Mesothelial cell of epicardium (in vitro differentiated cells): ENCODE results near the gene CDH23. TPM values are rescaled to one million over a fixed set of nuclear protein-coding genes. Genes with fewer than 3 reads are reported as not detected.

ENCODE experiments used
- DNase-seq, 2 experiments: peaks; one replicate each; pipeline ENCODE4 v3.0.0; 2021; ENCODE audit warnings: low spot score in 2 of 2; ENCODE audit not compliant: unreplicated experiment in 2 of 2
- H3K27ac Mint-ChIP-seq: 2 replicates; pipeline ENCODE4 v1.8.0; 2021; ENCODE audit warnings: mixed read lengths
- H3K27me3 Mint-ChIP-seq: 2 replicates; pipeline ENCODE4 v1.8.0; 2021; ENCODE audit warnings: low read depth, mixed read lengths
- H3K36me3 Mint-ChIP-seq: 2 replicates; pipeline ENCODE4 v1.8.0; 2021; ENCODE audit warnings: mixed read lengths
- H3K4me1 Mint-ChIP-seq: 2 replicates; pipeline ENCODE4 v1.8.0; 2021; ENCODE audit warnings: mixed read lengths
- H3K4me3 Mint-ChIP-seq: 2 replicates; pipeline ENCODE4 v1.8.0; 2021; ENCODE audit warnings: mild to moderate bottlenecking, moderate library complexity, mixed read lengths
- H3K9me3 Mint-ChIP-seq: 2 replicates; pipeline ENCODE4 v1.8.0; 2021; ENCODE audit warnings: mixed read lengths
- CTCF ChIP-seq: fragments of 200-600 bp; sonication (generic); IDR thresholded peaks from one replicate; pipeline ENCODE4 v1.5.0; 2021; ENCODE audit warnings: antibody characterized with exemption; ENCODE audit not compliant: unreplicated experiment
- total RNA-seq: library from RNA; stranded (reverse); gene quantifications from 3 replicates; pipeline ENCODE4 v1.2.1, GENCODE V29; 2021

The CDH23 gene
- total RNA-seq, 1 donor from 2014 or later, result 2.5 TPM

GRCh38 chr10:71582506-71583475 is 186.1 kb downstream of the CDH23 start:
- H3K27ac Mint-ChIP-seq, result no peak overlapping the region

DNA sequence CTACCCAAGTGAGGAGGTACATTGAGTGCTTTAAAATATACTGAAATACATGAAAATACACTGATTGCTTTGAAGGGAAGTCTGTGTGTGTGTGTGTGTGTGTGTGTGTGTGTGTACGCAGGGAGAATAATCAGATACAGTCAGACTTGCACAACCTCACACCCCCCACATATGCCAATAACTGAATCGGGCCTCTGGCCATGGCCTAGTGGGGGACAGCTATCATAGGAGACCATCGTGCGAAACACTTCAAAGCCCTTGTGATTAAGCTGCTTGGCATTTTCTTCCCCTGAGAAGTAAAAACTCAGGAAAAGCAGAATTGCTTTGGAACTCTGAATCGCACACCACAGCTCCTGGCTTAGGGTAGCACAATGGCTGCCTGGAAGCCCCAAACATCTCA is 187.7 kb downstream of the CDH23 start:
- H3K9me3 Mint-ChIP-seq, result no peaks in the 10 kb centered on the region
- no peak overlapping the region for H3K4me3 Mint-ChIP-seq
- no peak for DNase-seq
- no peak for TF ChIP-seq CTCF
- H3K27me3 Mint-ChIP-seq, result peaks cover 16% of the 10 kb centered on the region
- H3K27ac Mint-ChIP-seq, result no peak overlapping the region
- H3K36me3 Mint-ChIP-seq, result no peaks in the 10 kb centered on the region
- H3K4me1 Mint-ChIP-seq, result no peaks in the 10 kb centered on the region

More at GRCh38 chr10:71582506-71583475, 186.1 kb downstream of the CDH23 start:
- H3K4me1 Mint-ChIP-seq, result no peaks in the 10 kb centered on the region
- H3K36me3 Mint-ChIP-seq, result no peaks in the 10 kb centered on the region
- no peaks in the 10 kb centered on the region for H3K9me3 Mint-ChIP-seq
- no peak for TF ChIP-seq CTCF
- H3K27me3 Mint-ChIP-seq, result peaks cover 13% of the 10 kb centered on the region
- no peak overlapping the region for H3K4me3 Mint-ChIP-seq
- DNase-seq, result no peak

- Mint-ChIP-seq H3K36me3 (no peaks in the 10 kb centered on the region), H3K4me3 (no peak overlapping the region), H3K27me3 (peaks cover 19% of the 10 kb centered on the region), H3K4me1 (no peaks in the 10 kb centered on the region), H3K9me3 (no peaks in the 10 kb centered on the region), H3K27ac (no peak overlapping the region)
- no peak for DNase-seq
- TF ChIP-seq CTCF, result no peak
Observed at GRCh38 chr10:71584902-71585563, 188.3 kb downstream of the CDH23 start.

DNA sequence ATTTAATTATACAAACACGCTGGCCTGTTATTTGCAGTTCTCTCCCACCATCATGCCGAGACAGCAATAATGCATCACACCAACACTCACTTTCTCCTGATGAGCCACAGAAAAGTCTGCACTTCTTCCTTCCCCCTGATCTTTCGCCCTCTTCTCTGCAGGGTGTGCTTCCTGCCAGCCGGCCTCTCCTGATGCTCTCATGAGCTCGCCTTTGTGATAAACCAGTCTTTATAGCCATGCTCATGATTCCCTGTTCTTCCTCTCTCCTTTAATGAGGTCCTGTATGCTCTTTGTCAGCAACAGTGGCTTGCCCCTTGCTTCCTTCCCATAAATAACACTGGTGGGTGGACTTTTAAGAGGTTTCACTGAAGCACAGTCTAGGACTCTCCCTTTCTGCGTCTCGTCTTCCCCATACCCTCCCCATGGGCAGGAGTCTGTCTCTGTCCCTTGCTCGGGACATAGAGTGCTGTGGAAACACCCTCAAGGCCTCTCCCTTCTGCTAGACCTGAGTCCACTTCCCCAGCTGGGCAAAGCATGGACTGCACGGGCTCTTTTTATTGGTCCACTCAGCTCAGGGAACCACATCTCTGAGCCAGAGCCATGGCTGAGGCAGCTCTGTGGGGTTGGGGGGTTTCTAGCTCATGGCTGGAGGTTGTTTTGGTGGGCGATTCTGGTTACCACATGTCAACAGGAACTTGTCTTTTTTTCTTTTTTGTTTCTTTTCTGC is 189.0 kb downstream of the CDH23 start:
- Mint-ChIP-seq H3K4me3 (no peak overlapping the region), H3K27ac (no peak overlapping the region), H3K27me3 (peaks cover 23% of the 10 kb centered on the region), H3K4me1 (no peaks in the 10 kb centered on the region), H3K36me3 (no peaks in the 10 kb centered on the region), H3K9me3 (no peaks in the 10 kb centered on the region)
- DNase-seq, result no peak
- TF ChIP-seq CTCF, result no peak

- Mint-ChIP-seq H3K27ac (no peak overlapping the region), H3K36me3 (no peaks in the 10 kb centered on the region), H3K4me3 (no peak overlapping the region), H3K27me3 (peaks cover 39% of the 10 kb centered on the region), H3K4me1 (no peaks in the 10 kb centered on the region), H3K9me3 (no peaks in the 10 kb centered on the region)
- no peak for TF ChIP-seq CTCF
- DNase-seq, result no peak
Observed at GRCh38 chr10:71587941-71588573, 191.3 kb downstream of the CDH23 start.
